Sigmoid colon (tissue), 3 donors: ENCODE measurements around the gene ZNF568.

Experiments used
- POLR2A ChIP-seq, 2 donors: fragments of 450-650 bp; IDR thresholded peaks; one replicate each; pipeline ENCODE4 v1.6.1; 2016; ENCODE audit warnings: antibody characterized with exemption in 2 of 2, mild to moderate bottlenecking in 2 of 2, moderate library complexity in 2 of 2
- TF ChIP-seq, protein P1 (sequence below), 4 experiments: fragments of 450-650 bp in 3 of 4; fragments of 200-600 bp in 1 of 4; IDR thresholded peaks; one replicate each; pipeline ENCODE4 v1.5.1; 2016 to 2019; ENCODE audit warnings: antibody characterized with exemption in 4 of 4, mild to moderate bottlenecking in 3 of 4, moderate library complexity in 2 of 4

DNA sequence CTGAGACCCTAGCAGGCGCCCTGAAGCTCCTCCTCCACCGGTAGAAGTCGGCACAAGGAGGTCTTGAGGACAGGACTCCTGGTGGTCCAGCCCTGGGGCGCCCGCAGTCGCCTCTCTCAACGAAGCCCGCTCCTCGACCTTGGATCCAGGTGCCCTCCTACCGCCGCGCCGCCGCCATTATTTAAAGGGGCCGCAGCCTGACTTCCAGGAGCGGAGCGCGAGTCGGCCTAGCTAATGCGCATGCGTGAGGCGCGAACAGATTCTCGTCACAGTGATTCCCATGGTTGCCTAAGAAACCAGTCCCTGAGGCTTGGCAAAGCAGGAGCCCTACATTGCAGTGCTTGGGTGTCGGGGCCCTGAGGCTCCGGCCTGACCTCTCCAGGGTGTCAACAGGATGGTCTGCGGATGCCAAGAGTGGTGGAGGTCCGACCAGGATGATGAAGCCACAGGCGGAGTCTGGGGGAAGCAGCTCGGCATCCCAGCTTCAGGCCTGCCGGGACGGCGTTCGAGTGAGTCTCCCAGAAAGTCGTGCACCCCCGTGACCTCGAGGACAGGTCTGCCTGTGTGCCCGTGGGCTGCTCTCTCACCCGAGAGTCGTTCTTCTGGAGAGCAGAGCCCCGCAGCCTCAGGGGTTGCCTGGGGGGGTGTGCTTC, 96.1 kb downstream of the ZNF568 start:
- TF ChIP-seq POLR2A (IDR thresholded peaks at IDR 0.05) = no peak
- TF ChIP-seq, protein P1, sequence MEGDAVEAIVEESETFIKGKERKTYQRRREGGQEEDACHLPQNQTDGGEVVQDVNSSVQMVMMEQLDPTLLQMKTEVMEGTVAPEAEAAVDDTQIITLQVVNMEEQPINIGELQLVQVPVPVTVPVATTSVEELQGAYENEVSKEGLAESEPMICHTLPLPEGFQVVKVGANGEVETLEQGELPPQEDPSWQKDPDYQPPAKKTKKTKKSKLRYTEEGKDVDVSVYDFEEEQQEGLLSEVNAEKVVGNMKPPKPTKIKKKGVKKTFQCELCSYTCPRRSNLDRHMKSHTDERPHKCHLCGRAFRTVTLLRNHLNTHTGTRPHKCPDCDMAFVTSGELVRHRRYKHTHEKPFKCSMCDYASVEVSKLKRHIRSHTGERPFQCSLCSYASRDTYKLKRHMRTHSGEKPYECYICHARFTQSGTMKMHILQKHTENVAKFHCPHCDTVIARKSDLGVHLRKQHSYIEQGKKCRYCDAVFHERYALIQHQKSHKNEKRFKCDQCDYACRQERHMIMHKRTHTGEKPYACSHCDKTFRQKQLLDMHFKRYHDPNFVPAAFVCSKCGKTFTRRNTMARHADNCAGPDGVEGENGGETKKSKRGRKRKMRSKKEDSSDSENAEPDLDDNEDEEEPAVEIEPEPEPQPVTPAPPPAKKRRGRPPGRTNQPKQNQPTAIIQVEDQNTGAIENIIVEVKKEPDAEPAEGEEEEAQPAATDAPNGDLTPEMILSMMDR (IDR thresholded peaks at IDR 0.05) = no peak
